Activated CD4-positive, alpha-beta T cell treated with anti-CD3 and anti-CD28 coated beads for 4 hours (primary cell): ENCODE measurements around the gene ZNF333.
A peak's percentile ranks its signal among the peaks of the same experiment; 100 is the strongest.

Experiments
- DNase-seq, 2 donors: peaks; one replicate each; pipeline ENCODE4 v3.0.0-alpha.2; 2020

The ZNF333 gene

DNA sequence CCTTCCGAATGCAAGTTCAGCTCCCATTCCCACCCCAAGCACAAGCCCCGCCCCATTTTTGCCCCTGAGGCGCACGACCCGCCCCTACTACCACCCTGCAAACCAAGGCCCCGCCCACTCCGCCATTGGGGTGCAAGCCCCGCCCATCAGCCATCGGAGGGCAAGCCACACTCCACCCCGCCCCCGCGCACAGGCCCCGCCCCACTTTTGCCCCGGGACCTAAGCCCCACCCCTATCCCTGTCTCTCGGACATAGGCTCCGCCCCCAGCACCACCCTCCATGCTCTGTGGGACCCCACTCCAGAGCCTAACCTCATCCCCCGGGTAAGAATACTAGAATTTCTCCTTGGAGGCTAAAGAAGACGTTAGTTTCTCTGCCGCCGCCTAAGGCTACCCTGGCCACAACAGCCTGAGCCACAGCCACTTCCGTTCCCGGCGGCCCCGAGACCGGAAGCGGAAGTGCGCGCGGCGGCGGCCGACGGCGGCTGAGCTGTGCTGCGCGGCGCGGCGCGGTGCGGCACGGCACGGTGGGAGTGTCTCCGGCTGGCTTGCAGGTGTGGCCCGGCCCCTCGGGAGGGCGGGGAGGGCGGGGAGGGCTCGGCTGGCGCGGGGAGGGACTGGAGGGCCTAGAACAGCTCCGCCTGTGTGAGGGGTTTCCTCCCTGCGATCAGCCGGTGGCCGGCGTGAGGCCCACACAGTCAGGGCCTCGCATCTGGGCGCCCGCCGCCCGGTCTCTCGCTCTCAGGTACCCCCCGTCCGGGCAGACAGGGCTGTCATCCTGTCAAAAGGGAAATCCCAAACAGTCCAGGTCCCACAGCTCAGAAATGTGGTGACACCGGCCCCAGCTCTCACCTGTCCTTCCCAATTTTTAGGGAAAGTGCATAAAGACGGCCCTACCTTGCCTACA, at the start of gene ZNF333:
TSS of gene ZNF333 (plus strand) at position 451 of the 906 bp plus-strand sequence. CDS start 3,444 bp downstream, outside the sequence.
- peak; percentile 98 to 99 for DNase-seq

DNA sequence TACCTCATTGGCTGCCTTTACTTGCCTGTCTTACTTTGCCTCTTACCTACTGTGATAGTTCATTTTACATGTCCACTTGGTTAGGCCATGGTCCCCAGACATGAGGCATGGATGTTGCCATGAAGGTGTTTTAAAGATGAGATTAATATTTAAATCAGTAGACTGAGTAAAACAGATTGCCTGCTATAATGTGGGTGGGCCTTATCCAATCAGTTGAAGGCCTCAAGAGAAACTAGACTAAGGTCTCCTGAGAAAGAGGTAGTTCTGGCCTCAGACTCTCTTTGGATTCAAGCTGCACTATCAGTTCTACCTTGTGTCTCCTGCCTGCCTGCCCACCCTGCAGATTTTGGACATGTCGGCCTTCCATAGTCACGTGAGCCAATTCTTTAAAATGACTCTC, 41.3 kb upstream of the ZNF333 start:
- DNase-seq, result no peak

DNA sequence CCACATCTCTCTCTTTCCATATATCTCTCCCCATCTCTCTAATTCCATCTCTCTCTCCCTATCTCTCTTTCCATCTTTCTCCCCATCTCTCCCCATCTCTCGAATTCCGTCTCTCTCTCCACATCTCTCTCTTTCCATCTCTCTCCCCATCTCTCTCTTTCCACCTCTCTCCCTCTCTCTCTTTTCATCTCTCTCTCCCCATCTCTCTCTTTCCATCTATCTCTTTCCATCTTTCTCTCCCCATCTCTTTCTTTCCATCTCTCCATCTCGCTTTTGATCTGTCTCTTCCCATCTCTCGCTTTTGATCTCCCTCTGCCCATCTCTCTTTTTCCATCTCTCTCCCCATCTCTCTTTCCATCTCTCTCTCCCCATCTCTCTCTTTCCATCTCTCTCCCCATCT, 40.8 kb upstream of the ZNF333 start:
- DNase-seq, result no peak

DNA sequence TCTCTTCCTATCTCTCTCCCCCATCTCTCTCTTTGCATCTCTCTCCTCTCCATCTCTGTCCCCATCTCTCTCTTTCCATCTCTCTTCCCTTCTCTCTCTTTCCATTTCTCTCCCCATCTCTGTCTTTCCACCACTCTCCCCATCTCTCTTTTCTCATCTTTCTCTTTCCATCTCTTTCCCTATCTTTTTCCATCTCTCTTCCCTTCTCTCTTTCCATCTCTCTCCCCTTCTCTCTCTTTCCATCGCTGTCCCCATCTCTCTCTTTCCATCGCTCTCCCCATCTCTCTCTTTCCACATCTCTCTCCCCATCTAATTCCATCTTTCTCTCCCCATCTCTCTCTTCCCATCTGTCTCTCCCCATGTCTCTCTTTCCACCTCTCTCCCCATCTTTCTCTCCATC, 39.7 kb upstream of the ZNF333 start:
- no peak for DNase-seq

DNA sequence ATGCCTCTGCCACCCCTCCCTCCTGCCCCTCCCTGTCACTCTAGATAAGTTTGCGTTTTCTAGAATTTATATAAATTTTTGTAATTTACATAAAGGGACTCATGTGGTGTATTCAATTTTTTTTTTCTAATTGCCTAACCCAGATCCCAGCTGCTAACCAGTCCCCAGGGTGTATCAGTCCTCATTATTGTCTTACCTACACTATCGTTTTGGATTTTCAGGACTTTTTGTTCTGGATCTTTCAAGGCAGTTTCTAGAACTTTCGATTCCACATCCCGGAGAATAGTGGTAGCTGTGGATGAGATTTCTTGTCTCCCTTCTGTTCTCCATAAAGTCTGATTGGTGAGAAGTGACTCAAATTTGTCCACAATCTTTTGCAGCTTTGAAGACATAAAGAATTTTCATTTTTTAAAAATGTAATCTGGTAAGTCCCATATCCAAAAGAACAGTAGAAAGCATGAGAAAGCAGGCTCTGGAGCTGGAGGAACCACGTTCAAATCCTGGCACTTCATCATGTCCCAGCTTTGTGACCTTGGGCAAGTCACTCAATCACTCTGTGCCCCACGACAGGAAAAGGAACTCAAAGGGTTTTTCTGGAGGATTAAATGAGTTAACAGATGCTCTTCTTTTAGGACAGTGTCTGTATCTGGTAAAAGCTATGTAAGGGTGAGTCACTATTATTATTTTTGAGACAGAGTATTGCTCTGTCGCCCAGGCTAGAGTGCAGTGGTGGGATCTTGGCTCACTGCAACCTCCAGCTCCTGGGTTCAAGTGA, 34.9 kb upstream of the ZNF333 start:
- DNase-seq, result no peak

DNA sequence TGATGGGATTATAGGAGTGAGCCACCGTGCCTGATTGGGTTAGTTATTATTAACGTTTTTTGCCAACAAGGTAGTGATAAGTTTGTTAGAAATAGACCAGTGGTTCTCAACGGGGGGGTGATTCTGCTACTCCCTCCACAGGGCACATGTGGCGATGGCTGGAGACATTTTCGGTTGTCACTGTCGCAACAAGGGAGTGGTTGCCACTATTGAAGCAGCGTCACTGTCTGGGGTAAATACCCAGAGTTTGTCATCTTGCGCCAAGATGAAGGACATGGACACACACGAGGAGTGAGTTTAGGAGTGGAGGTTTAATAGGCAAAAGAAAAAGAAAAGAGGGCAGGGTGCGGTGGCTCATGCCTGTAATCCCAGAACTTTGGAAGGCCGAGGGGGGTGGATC, 34.1 kb upstream of the ZNF333 start:
- no peak for DNase-seq

DNA sequence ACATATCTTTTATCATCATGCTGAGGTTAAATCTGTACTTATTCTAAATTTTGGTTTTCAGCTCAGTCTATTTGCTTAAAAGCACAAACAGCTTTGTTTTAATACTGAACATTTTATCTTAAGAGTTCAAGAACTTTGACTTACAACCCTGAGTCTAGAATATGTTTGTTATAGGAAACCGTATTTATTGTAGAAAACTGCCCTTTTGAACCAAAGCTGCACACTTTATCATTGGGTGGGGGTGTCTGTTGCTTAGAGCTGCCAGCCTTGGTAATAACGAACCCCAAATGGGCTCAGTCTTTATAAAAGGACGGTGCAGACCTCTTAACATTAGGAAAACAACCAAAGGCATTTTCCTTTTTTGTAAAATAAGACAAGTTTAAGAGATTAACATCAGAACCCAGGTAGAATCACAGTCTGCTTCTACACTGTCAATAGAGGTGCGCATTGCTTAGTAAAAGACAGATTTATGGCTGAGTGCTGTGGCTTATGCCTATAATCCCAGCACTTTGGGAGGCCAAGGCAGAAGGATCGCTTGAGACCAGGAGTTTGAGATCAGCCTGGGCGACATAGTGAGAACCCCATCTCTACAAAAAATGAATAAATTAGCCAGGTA, 29.9 kb upstream of the ZNF333 start:
- no peak for DNase-seq

DNA sequence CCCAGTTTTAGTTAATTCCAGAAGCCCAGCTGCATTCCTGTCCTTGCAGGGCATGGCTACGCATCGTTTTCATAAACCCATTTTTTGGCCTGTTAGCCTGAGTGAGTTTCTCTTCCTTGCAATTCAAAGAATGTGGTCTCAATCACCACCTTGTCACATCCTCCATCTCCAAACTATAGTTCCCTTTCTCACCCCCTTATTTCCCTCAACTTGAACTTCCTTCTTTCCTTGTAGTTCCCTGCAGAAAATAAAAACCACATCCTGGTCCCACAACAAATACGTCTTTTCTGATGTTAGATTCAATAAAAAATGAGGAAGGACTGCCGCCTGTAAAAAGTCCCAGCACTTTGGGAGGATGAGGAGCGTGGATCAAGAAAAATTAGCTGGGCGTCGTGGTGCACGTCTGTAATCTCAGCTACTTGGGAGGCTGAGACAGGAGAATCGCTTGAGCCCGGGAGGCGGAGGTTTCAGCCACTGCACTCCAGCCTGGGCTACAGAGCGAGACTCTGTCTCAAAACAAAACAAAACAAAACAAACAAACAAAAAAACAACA, 28.4 kb upstream of the ZNF333 start:
- no peak for DNase-seq

DNA sequence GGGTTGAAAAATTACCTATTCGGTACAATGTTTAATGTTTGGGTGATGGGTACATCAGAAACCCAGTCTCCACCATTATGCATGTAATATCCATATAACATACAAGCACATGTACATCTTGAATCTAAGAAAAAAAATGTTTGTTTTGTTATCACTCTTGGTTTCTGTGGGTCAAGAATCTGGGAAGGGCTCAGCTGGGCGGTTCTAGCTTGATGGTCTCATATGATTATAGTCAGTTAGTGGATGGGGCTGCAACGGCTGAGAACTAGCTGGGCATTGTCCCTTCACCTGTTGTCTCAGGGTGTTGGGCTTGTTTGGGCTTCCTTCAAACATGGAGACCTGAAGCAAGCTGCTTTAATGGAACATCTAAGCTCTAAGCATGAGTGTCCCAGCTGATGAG, 19.9 kb upstream of the ZNF333 start:
- DNase-seq, result no peak

DNA sequence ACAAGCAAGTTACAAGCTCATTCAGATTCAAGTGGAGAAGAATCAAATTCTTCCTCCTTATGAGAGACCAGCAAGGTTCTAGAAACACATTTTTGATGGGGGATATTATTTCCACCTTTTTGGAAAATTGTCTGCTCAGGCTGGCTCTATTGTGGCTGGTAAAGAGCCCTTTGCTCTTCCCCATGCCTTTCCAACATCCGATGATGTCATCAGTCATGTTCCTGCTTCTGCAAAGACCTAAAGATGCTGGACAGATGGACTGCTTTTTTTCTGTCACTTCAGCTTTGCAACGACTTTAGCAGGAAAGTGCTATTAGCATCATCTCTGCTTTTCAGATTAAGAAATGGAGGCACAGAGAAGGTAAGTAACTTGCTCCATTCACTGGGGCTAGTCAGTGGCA, 19.4 kb upstream of the ZNF333 start:
- DNase-seq, result no peak

DNA sequence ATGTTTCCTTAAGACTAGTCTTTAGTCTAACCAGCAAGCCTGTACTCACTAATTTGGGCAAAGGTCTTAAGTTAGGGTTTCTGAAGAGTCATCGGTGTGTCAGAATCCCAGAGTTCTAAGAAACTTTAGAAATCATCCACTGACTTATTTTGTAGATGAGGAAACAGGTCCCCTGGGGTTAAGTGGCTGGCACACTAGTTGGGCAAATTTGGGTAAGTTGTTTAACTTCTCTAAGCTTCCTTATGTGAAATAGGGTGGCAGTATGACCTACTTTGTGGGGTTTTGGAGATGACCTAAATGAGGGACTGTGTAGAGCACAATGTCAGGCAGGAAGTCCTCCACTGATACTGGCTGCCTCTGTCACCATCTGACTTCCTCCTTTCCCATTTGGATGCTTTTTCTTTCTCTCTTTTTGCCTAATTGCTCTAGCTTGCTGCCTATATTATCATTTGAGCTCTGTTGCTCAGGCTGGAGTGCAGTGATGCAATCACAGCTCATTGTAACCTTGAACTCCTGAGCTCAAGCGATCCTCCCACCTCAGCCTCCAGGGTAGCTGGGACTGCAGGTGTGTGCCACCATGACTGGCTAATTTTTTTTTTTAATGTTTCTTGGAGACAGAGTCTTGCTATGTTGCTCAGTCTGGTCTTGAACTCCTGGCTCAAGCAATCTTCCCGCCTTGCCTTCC, 17.5 kb upstream of the ZNF333 start:
- DNase-seq, result no peak

DNA sequence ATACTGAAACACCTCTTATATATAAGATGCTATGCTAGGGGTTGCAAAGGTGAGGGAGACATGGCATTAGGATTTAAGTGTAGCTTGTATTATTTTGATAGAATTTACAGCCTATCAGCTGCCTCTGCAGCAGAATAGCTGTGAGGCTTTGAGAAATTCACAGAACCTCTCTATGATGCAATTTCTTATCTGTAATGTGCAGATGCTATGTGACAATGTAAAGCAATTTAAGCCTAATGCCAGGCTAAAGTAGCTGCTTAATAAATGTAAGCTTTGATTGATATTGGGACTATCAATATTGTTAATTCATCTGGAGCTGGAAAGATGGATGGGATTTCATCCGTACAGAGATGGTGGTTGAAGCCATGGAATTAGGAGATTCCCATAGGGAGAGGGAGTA, 16.8 kb upstream of the ZNF333 start:
- DNase-seq, result no peak

DNA sequence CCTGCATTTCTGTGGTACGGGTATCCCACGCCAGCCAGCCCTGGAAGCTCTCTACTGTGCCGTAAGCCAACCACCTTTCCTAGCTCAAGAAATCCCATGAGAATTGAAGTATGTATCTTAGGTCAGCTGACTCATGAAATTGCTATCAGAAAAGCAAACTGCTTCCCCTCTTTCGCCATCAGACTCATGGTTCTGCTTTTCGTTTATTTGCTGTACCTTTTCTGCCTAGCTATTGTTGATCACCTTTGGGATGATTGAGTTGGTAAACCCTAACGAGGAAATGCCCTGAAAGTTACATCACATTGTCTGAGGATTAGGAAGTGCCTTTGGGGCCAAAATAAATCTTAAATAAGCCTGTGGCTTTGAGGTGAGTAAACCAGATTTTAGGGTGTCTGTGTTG, 15.1 kb upstream of the ZNF333 start, which contains the start of gene ADGRE3:
TSS of gene ADGRE3 (minus strand) at position 81 of the 400 bp plus-strand sequence. CDS start at position 7, 74 bp downstream.
- DNase-seq, result no peak

DNA sequence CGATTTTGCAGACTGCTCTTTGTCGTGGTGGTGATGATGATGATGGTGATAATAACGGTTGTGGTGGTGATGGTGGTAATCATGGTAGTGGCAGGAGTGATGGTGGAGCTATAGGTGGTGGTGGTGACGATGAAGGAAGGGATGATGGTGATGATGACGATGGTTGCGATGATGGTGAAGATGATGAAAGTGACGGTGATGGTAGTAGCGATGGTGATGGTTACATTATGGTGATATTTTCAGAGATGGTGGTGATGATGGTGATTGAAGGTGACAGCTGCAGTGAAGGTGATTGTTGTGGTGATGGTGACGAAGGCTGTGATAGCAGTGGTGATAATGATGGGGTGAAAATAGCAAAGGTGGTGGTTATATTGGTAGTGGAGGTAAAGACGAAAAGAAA, 13.1 kb upstream of the ZNF333 start:
- DNase-seq, result no peak

DNA sequence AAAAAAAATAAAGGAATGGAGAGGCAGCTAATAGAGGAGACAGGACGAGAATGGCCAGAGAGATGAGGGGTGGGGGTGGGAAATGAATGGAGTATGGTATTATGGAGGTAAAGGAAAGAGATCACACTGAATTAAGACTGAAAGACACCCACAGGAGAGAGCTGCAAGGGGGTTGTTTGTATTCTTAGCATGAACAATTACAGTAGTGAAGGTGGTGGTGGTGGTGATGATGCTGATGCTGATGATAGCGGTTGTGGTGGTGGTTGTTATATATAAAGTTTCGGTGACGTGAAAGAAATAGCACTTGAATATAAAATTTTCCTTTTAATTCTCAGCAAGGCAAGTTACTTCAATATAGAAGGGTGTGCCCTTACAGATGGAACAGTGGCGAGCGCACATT, 12.4 kb upstream of the ZNF333 start:
- DNase-seq, result no peak

DNA sequence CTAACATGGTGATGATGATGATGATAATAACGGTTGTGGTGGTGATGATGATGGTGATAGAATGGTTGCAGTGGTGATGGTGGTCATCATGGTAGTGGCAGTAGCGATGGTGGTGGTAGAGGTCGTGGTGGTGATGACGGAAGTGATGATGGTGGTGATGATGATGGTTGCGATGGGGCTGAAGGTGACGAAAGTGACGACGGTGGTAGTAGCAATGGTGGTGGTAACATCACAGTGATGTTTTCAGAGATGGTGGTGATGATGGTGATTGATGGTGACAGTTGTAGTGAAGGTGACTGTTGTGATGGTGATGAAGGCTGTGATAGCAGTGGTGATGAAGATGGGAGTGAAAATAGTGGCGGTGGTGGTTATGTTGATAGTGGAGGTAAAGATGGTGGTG, 11.6 kb upstream of the ZNF333 start:
- no peak for DNase-seq

DNA sequence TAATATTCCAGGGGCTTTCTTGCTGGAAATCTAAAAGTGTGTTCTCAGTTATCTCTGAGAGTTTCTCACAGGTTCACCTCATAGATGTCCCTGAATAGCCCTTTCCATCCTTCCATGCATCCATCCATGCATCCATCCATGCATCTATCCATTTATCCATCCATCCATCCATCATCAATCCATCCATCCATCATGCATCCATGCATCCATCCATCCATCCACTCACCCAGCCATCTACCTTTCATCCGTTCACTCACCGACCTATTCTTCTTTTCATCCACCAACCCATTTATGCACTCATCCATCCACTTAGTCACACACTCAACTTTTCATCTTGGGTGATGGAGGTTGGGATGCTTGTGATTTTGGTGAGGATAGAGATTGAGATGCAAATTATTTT, 7.8 kb upstream of the ZNF333 start:
- DNase-seq, result no peak

DNA sequence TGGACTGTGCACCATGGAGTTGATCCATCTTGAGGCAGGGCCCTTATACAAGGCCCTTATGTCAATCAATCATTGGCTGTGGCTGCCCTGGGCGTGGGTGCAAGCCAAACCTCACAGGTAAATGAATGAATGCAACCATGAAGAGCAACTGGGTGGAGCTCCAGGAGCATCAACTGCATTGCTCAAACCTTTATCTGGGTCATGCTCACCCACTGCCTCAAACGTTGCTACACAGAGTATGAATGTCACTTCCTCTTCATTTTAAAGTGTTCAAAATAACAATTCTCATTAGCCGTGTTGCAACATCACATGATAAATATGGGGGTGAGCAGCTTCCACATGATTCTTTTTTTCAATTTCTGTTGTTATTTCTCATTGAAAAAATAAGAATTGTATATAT, 6.4 kb upstream of the ZNF333 start:
- DNase-seq, result no peak

DNA sequence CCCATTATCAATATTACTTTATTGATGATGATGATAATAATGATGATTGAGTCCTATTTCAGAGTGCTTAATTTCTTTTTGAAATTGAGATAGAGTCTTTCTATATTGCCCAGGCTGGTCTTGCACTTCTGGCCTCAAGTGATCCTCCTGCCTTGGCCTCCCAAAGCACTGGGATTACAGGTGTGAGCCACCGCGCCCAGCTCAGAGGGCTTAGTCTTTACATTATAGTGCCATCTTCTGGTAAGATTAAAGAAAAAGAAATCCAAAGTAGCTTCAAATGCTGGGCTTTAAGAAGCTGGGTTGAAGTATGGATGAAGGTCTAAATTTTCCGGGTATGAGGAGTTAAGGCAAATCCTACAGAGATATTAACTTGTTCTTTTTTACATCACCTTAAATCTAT, 3.4 kb upstream of the ZNF333 start:
- peak; percentile 11 for DNase-seq

DNA sequence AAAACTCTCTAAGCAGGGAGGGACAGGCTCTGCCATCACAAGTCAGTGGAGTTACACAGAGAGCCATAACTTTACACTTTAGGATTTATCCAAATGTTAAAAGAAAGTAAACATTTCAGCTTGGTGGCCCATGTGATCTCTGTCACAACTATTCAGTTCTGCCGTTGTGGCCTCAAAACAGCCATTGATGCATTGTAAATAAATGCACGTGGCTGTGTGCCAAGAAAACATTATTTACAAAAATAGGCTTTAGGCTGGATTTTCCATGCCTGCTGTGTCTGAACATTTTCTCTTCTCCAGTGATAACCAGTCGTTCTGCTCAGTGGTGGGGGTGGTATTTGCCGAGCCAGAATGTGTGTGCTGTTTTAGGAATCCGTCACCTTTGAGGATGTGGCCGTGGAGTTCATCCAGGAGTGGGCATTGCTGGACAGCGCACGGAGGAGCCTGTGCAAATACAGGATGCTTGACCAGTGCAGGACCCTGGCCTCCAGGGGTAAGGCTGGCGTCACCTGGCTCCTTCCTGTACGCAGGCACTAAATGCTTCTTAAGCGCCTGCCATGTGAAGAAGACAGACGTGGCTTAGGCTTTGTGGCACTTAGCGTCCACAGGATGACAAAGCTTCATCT, 4.9 kb downstream of the ZNF333 start:
- DNase-seq, result no peak

DNA sequence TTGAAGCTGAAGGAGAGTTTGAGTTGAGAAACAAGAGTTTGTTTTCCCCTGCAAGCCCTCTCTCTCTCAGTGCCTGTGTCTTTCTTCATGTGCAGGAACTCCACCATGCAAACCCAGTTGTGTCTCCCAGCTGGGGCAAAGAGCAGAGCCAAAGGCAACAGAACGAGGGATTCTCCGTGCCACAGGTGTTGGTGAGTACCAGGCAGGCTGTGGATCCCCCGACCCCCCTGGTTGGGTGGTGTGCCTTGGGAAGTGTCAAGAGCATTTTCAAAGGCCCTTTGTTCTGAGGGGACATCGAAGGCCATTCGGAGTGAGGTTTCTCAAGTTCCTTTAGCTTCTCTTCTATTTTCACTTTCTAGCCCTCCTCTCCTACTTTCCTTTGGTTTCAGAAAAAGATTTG, 5.6 kb downstream of the ZNF333 start:
- DNase-seq, result no peak

DNA sequence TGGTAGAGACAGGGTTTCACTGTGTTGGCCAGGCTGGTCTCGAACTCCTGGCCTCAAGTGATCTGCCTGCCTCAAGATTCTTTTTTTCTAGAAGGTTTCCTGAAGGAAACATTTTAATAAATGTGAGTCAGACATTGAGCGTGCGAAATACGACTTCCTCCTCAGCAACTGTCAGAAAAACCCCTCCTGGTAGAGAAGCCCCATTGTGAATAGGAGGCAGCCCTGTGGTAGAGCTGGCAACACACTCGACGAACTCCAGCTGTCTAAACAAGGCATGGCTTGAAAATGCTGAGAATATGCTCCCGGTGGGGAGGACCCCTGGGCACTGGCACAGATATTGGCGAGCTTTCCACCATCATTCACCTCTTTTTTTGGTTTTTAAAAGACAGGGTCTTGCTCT, 9.8 kb downstream of the ZNF333 start:
- no peak for DNase-seq
